Upper lobe of left lung (tissue), 4 donors: Measurements from ENCODE around the gene EIF4G3.

ENCODE experiments used
- EP300 ChIP-seq, 4 donors: sonication (generic); formaldehyde crosslinking; IDR thresholded peaks; one replicate each; pipeline ENCODE4 v1.5.1; 2017; ENCODE audit warnings: antibody characterized with exemption in 4 of 4, control low read depth in 2 of 4
- POLR2A ChIP-seq, 4 donors: fragments of 450-650 bp; IDR thresholded peaks; one replicate each; pipeline ENCODE4 v1.5.1; 2016 to 2017; ENCODE audit warnings: antibody characterized with exemption in 4 of 4, mild to moderate bottlenecking in 2 of 4
- POLR2AphosphoS5 ChIP-seq, 2 donors: sonication (generic); formaldehyde crosslinking; IDR thresholded peaks; one replicate each; pipeline ENCODE4 v1.5.1; 2017; ENCODE audit warnings: antibody characterized with exemption in 2 of 2
- TF ChIP-seq, protein P1 (sequence below), 6 experiments: fragments of 450-650 bp in 4 of 6; fragments of 200-600 bp in 2 of 6; sonication (generic) in 2 of 6; IDR thresholded peaks; one replicate each; pipeline ENCODE4 v1.5.1; 2016 to 2019; ENCODE audit warnings: antibody characterized with exemption in 6 of 6

DNA sequence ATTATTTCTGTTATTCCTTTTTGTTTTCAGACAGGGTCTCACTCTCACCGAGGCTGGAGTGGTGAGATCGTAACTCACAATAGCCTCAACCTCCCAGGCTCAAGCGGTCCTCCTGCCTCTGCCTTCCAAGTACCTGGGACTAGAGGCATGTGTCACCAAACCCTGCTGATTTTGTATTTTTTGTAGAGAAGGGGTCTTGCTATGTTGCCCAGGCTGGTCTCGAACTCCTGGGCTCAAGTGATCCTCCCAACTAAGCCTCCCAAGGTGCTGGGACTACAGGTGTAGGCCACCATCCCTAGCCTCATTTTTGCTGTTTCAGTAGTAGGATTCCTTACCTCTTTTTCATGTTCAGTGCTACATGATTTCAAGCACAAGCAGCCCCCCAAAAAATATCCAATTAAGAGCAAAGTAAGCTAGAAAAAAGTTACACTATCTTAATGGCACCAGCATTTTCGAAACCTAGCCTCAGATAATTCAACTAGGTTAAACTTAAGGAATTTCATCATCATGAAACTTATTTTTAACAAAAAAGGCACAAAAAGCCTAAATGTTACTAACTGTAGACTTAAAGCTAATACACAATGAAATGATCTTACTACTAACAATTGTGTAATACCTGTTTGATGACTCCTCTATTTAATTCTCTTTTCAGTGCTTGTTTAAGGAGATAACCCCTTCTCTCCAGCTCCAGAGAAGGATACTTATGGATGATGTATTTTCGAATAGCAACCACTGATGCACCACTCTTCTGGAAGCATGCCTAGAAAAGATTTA, 406.2 kb downstream of the EIF4G3 start:
- TF ChIP-seq, protein P1, sequence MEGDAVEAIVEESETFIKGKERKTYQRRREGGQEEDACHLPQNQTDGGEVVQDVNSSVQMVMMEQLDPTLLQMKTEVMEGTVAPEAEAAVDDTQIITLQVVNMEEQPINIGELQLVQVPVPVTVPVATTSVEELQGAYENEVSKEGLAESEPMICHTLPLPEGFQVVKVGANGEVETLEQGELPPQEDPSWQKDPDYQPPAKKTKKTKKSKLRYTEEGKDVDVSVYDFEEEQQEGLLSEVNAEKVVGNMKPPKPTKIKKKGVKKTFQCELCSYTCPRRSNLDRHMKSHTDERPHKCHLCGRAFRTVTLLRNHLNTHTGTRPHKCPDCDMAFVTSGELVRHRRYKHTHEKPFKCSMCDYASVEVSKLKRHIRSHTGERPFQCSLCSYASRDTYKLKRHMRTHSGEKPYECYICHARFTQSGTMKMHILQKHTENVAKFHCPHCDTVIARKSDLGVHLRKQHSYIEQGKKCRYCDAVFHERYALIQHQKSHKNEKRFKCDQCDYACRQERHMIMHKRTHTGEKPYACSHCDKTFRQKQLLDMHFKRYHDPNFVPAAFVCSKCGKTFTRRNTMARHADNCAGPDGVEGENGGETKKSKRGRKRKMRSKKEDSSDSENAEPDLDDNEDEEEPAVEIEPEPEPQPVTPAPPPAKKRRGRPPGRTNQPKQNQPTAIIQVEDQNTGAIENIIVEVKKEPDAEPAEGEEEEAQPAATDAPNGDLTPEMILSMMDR (IDR thresholded peaks at IDR 0.05): no peak
- TF ChIP-seq POLR2AphosphoS5 (IDR thresholded peaks at IDR 0.05) (no peak), POLR2A (IDR thresholded peaks at IDR 0.05) (no peak), EP300 (IDR thresholded peaks at IDR 0.05) (no peak)
